Hepatocyte (in vitro differentiated cells): ENCODE measurements around the gene KIF26B. TPM values are rescaled to one million over a fixed set of nuclear protein-coding genes. Genes with fewer than 3 reads are reported as not detected.
"Not testable (repeated sequence)": the region's sequence is repeated elsewhere in the genome, so short reads cannot be mapped to it uniquely, and the experiment has no call there.

ENCODE experiments used
- DNase-seq: peaks from one replicate; pipeline ENCODE4 v3.0.0-alpha.2; 2016; ENCODE audit warnings: low spot score
- H2AFZ ChIP-seq: fragments of 200-600 bp; sonication (generic); 2 replicates; pipeline ENCODE4 v1.6.0; 2016; ENCODE audit warnings: antibody characterized with exemption, mild to moderate bottlenecking
- H3K27ac ChIP-seq: fragments of 200-600 bp; sonication (generic); 2 replicates; pipeline ENCODE4 v1.5.1; 2016; ENCODE audit warnings: mild to moderate bottlenecking
- H3K27me3 ChIP-seq: fragments of 200-600 bp; sonication (generic); 2 replicates; pipeline ENCODE4 v1.6.1; 2016
- H3K36me3 ChIP-seq: fragments of 200-600 bp; sonication (generic); replicated peaks from 2 replicates; pipeline ENCODE4 v1.5.1; 2016; ENCODE audit warnings: low read depth; ENCODE audit not compliant: insufficient read depth
- H3K4me1 ChIP-seq: fragments of 200-600 bp; sonication (generic); 2 replicates; pipeline ENCODE4 v1.5.1; 2016; ENCODE audit warnings: mild to moderate bottlenecking, moderate library complexity; ENCODE audit not compliant: insufficient read depth
- H3K4me2 ChIP-seq: fragments of 200-600 bp; sonication (generic); 2 replicates; pipeline ENCODE4 v1.6.0; 2016
- H3K4me3 ChIP-seq: fragments of 200-600 bp; sonication (generic); 2 replicates; pipeline ENCODE4 v1.5.1; 2016; ENCODE audit warnings: mild to moderate bottlenecking
- H3K79me2 ChIP-seq: fragments of 200-600 bp; sonication (generic); 2 replicates; pipeline ENCODE4 v1.6.0; 2017; ENCODE audit warnings: mild to moderate bottlenecking
- H3K9me2 ChIP-seq: fragments of 200-600 bp; sonication (generic); replicated peaks from 2 replicates; pipeline ENCODE4 v1.6.0; 2017; ENCODE audit warnings: mild to moderate bottlenecking; ENCODE audit not compliant: insufficient read depth
- H3K9me3 ChIP-seq: fragments of 200-600 bp; sonication (generic); 2 replicates; pipeline ENCODE4 v1.5.1; 2016; ENCODE audit warnings: low read depth, mild to moderate bottlenecking
- H4K20me1 ChIP-seq: fragments of 200-600 bp; sonication (generic); 2 replicates; pipeline ENCODE4 v1.6.0; 2016; ENCODE audit warnings: mild to moderate bottlenecking; ENCODE audit not compliant: insufficient read depth, poor library complexity, severe bottlenecking
- EZH2 ChIP-seq: fragments of 200-600 bp; sonication (generic); IDR thresholded peaks from 2 replicates; pipeline ENCODE4 v1.6.1; 2016; ENCODE audit warnings: antibody characterized with exemption, mild to moderate bottlenecking, borderline replicate concordance
- EZH2phosphoT487 ChIP-seq: fragments of 200-600 bp; sonication (generic); IDR thresholded peaks from one replicate; pipeline ENCODE4 v1.6.1; 2018; ENCODE audit warnings: antibody characterized with exemption, mild to moderate bottlenecking, low read depth, moderate library complexity; ENCODE audit not compliant: unreplicated experiment, severe bottlenecking
- WGBS: methylation state at CpG from one replicate; pipeline ENCODE4 v1.1.6; 2016; ENCODE audit warnings: low lambda C conversion rate; ENCODE audit errors: missing lambda C conversion rate; 5-methylcytosine and 5-hydroxymethylcytosine counted together
- polyA plus RNA-seq: library from polyadenylated mRNA; unstranded; fragments of >200 nt; fragmentation: Nextera tagmentation; extraction: Ambion mirVana; gene quantifications from 2 replicates; pipeline ENCODE4 v1.2.1, GENCODE V29; 2016
- total RNA-seq: library from RNA; depleted of rRNA; stranded (reverse); fragments of >200 nt; gene quantifications from 2 replicates; pipeline ENCODE4 v1.2.3, GENCODE V29; 2014
- TF ChIP-seq, protein P1 (sequence below): fragments of 200-600 bp; sonication (generic); IDR thresholded peaks from 2 replicates; pipeline ENCODE4 v1.5.1; 2016; ENCODE audit warnings: antibody characterized with exemption, mild to moderate bottlenecking; ENCODE audit not compliant: poor library complexity

KIF26B gene
- total and polyA plus RNA-seq, 2 experiments from 2014 or later = 12.7 to 21.6 TPM

GRCh38 chr1:245710961-245711903 lies 556.4 kb downstream of the KIF26B start:
- WGBS = 88% methylated on average over 30 of the region's 30 CpGs
- H3K4me3 ChIP-seq = no peak overlapping the region
- no peak for DNase-seq

DNA sequence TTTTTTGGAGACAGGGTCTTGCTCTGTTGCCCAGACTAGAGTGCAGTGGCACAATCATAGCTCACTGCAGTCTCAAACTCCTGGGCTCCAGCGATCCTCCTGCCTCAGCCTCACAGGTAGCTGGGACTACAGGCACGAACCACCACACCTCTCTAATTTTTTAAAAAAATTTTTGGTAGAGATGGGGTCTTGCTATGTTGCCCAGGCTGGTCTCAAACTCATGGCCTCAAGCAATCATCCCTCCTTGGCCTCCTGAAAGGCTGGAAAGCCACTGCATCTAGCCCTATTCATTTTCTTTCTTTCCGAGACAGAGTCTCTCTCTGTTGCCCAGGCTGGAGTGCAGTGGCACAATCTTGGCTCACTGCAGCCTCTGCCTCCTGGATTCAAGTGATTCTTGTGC lies 559.2 kb downstream of the KIF26B start:
- not testable (repeated sequence) for H3K4me1 ChIP-seq, H3K79me2 ChIP-seq, DNase-seq, H2AFZ ChIP-seq, H3K27me3 ChIP-seq, H3K9me2 ChIP-seq, H3K27ac ChIP-seq, H3K36me3 ChIP-seq, H3K9me3 ChIP-seq, H3K4me3 ChIP-seq, H4K20me1 ChIP-seq, H3K4me2 ChIP-seq
- WGBS = 89% methylated on average over 3 of the region's 3 CpGs

More at GRCh38 chr1:245710961-245711903, 556.4 kb downstream of the KIF26B start:
- Histone ChIP-seq H4K20me1 (no peaks in the 10 kb centered on the region), H3K4me1 (no peaks in the 10 kb centered on the region), H3K79me2 (no peaks in the 10 kb centered on the region), H3K4me2 (no peak overlapping the region), H3K36me3 (no peaks in the 10 kb centered on the region), H3K27me3 (no peaks in the 10 kb centered on the region), H3K27ac (no peak overlapping the region), H3K9me2 (no peaks in the 10 kb centered on the region), H2AFZ (no peak overlapping the region), H3K9me3 (no peaks in the 10 kb centered on the region)
- TF ChIP-seq EZH2 (no peak), EZH2phosphoT487 (no peak)
- TF ChIP-seq, protein P1, sequence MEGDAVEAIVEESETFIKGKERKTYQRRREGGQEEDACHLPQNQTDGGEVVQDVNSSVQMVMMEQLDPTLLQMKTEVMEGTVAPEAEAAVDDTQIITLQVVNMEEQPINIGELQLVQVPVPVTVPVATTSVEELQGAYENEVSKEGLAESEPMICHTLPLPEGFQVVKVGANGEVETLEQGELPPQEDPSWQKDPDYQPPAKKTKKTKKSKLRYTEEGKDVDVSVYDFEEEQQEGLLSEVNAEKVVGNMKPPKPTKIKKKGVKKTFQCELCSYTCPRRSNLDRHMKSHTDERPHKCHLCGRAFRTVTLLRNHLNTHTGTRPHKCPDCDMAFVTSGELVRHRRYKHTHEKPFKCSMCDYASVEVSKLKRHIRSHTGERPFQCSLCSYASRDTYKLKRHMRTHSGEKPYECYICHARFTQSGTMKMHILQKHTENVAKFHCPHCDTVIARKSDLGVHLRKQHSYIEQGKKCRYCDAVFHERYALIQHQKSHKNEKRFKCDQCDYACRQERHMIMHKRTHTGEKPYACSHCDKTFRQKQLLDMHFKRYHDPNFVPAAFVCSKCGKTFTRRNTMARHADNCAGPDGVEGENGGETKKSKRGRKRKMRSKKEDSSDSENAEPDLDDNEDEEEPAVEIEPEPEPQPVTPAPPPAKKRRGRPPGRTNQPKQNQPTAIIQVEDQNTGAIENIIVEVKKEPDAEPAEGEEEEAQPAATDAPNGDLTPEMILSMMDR = no peak

DNA sequence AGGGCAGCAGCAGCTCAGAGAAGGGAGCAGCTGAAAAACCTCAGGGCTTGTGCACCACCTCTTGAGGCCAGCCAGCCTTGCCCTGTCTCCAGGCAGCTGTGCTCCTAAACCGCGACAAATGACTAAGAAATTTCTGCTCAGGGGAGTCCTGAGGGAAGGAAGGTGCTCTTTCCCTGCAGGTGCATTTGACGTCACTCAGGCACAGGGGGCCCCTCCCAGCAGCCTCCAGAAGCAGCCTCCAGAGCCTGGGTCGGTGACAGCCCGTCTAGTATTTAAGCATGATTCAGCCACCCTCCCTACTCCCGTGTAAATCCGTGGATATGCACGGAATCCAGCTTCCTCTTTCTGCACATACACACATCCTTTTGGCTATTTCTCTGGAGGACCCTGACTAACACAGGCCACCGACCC lies 560.5 kb downstream of the KIF26B start:
- WGBS = 77% methylated on average over 9 of the region's 9 CpGs
- TF ChIP-seq EZH2phosphoT487 (no peak), EZH2 (no peak)
- TF ChIP-seq, protein P1 = no peak

GRCh38 chr1:245715970-245716369 lies 561.2 kb downstream of the KIF26B start:
- H3K4me3 ChIP-seq = no peak overlapping the region
- H3K27me3 ChIP-seq = no peaks in the 10 kb centered on the region
- no peak overlapping the region for H2AFZ ChIP-seq
- H4K20me1 ChIP-seq = no peaks in the 10 kb centered on the region
- TF ChIP-seq, protein P1 = no peak
- TF ChIP-seq EZH2 (no peak), EZH2phosphoT487 (no peak)
- WGBS = 89% methylated on average over 1 of the region's 1 CpG
- DNase-seq = no peak
- no peaks in the 10 kb centered on the region for H3K79me2 ChIP-seq
- no peaks in the 10 kb centered on the region for H3K9me2 ChIP-seq
- no peak overlapping the region for H3K4me2 ChIP-seq
- no peaks in the 10 kb centered on the region for H3K36me3 ChIP-seq
- H3K27ac ChIP-seq = no peak overlapping the region
- no peaks in the 10 kb centered on the region for H3K9me3 ChIP-seq
- no peaks in the 10 kb centered on the region for H3K4me1 ChIP-seq

More for the DNA sequence above, 560.5 kb downstream of the KIF26B start:
- H3K9me2 ChIP-seq = no peaks in the 10 kb centered on the region
- H3K36me3 ChIP-seq = no peaks in the 10 kb centered on the region
- no peak overlapping the region for H2AFZ ChIP-seq
- H3K27me3 ChIP-seq = no peaks in the 10 kb centered on the region
- no peaks in the 10 kb centered on the region for H4K20me1 ChIP-seq
- H3K4me3 ChIP-seq = no peak overlapping the region
- H3K9me3 ChIP-seq = no peaks in the 10 kb centered on the region
- no peaks in the 10 kb centered on the region for H3K79me2 ChIP-seq
- H3K4me2 ChIP-seq = no peak overlapping the region
- DNase-seq = no peak
- H3K27ac ChIP-seq = no peak overlapping the region
- no peaks in the 10 kb centered on the region for H3K4me1 ChIP-seq
